ENCODE data around the gene PATL1. TPM values are rescaled to one million over a fixed set of nuclear protein-coding genes. Genes with fewer than 3 reads are reported as not detected.
"Not testable (repeated sequence)": the region's sequence is repeated elsewhere in the genome, so short reads cannot be mapped to it uniquely, and the experiment has no call there.

Gene PATL1, protein sequence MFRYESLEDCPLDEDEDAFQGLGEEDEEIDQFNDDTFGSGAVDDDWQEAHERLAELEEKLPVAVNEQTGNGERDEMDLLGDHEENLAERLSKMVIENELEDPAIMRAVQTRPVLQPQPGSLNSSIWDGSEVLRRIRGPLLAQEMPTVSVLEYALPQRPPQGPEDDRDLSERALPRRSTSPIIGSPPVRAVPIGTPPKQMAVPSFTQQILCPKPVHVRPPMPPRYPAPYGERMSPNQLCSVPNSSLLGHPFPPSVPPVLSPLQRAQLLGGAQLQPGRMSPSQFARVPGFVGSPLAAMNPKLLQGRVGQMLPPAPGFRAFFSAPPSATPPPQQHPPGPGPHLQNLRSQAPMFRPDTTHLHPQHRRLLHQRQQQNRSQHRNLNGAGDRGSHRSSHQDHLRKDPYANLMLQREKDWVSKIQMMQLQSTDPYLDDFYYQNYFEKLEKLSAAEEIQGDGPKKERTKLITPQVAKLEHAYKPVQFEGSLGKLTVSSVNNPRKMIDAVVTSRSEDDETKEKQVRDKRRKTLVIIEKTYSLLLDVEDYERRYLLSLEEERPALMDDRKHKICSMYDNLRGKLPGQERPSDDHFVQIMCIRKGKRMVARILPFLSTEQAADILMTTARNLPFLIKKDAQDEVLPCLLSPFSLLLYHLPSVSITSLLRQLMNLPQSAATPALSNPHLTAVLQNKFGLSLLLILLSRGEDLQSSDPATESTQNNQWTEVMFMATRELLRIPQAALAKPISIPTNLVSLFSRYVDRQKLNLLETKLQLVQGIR
- 10 to 100 TPM; 51.3 to 56.2 (median 52.1) TPM for total RNA-seq

DNA sequence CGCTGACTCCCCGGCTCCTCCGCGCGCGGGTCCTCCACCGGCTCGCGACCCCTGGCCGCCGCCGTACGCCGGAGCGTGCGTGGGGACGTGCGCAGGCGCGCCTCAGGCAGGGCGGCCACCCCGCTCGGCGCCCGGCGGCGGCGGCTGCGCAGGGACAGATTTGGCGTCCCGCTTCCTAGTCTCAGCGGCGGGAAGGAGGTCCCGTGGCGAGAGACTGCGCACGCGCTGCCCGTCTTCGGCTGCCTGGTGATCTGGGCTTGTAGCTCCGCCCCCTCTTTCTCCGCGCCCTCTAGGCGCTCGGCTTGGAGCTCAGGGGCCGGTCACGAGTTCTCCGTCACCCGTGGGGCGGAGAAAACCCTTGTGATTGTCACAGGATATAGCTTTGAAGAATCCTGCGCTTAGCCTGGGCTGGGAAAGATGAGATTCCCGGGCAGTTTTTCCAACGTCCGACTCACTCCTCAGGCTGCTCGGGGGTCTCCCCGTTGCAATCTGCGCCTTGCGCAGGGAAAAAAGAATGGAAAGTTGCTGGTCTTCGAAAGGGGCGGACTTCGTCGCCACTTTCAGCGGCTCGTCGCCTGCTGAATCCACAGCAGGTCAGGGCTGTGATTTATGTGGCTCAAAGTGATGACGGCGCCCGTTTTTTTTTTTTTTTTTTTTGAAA lies at the start of gene PATL1:
TSS of gene PATL1 (minus strand) at position 88 of the 661 bp plus-strand sequence. CDS start 142 bp downstream, outside the sequence.
- Mint-ChIP-seq H3K9me3 (no peaks in the 10 kb centered on the region), H3K27me3 (ENCODE audit: low read depth) (no peaks in the 10 kb centered on the region), H3K36me3 (ENCODE audit: insufficient read depth) (peaks cover 9% of the 10 kb centered on the region), H3K4me1 (ENCODE audit: low read depth) (peaks cover 37% of the 10 kb centered on the region), H3K4me3 (peak within 1 kb of the TSS; percentile 92)
- DNase-seq: peak; percentile 98
- peak; percentile 89 to 91 for ATAC-seq

DNA sequence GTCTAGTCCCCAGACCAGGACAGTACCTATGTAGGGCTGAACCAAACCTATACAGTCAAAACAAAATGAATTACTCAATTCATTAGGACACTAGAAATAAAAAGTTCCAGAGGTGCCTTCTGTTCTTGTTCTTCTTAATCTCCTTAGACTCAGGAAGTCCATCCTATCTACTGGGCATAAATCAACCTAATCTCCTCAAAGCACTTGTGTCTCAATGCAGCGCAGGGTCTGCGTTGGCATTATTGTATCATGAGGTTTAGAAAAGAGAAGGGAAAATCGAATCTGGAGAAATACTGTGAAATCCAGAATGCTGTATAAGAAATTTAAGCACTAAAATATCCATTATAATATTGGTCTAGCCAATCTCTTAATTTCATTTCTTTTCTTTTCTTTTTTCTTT lies 47.2 kb upstream of the PATL1 start:
- peaks cover 29% of the 10 kb centered on the region for H3K27me3 Mint-ChIP-seq (ENCODE audit: low read depth)
- DNase-seq (no peak), ATAC-seq (no peak)
- no peaks in the 10 kb centered on the region for H3K9me3 Mint-ChIP-seq
- no peaks in the 10 kb centered on the region for H3K4me1 Mint-ChIP-seq (ENCODE audit: low read depth)
- H3K36me3 Mint-ChIP-seq (ENCODE audit: insufficient read depth): no peaks in the 10 kb centered on the region
- no peak overlapping the region for H3K4me3 Mint-ChIP-seq

DNA sequence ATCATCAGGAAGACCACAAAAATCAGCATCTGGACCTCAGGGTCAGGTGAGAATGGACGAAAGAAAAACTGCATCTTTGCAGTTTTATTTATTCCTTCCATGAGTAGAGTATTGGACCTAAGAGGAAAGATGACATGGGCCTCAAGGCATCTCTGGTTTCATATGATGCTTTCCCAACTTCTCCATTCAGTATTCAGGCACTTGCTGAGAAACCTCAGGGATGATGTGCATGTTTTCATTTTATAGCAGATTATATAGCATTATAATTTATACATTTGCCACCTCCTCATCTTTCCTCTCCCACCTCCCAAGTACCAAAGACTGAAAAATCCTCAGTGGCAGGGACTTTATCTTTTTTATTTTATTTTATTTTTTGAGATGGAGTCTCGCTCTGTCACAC lies 44.9 kb upstream of the PATL1 start, which contains the start of gene OR10V1:
TSS of gene OR10V1 (minus strand) at position 101 of the 400 bp plus-strand sequence. CDS start at position 101, 0 bp downstream.
- no peak for DNase-seq
- H3K9me3 Mint-ChIP-seq: no peaks in the 10 kb centered on the region
- no peak for ATAC-seq

DNA sequence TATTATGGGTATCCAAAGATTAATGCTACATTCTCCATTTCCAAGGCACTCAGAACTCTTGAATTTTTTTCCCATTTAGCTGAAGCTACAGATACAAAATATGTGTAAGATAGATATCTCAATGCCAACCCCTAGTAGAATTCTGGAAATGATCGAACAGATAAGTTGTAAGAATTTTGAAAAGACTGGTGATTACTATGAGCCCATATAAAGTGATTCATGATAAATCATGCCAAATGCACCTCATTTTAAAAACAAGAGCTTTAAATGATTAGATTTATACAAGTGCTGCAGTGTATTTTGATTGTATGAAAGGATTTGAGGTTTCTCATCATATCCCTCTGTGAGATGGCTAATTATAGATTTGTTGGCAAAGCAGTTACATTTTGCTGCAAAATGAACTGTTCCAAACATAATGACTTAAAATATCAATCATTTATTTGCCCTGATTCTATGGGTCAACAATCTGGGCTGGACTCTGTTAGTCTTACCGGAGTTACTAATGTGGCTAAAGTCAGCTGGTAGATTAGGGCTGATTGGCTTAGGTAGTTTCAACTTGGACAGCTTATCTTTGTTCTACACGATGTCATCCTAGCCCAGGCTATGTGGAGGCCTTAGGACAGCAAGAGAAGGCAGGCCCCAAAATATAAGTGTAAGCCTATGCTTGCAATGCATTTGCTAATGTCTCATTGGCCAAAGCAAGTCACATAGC lies 41.5 kb upstream of the PATL1 start:
- no peaks in the 10 kb centered on the region for H3K4me1 Mint-ChIP-seq (ENCODE audit: low read depth)
- no peak for ATAC-seq
- no peak for DNase-seq

More for the DNA sequence above, 44.9 kb upstream of the PATL1 start, which contains the start of gene OR10V1:
- Mint-ChIP-seq H3K4me3 (no peak within 1 kb of the TSS), H3K27me3 (ENCODE audit: low read depth) (peaks cover 23% of the 10 kb centered on the region), H3K36me3 (ENCODE audit: insufficient read depth) (no peaks in the 10 kb centered on the region), H3K4me1 (ENCODE audit: low read depth) (no peaks in the 10 kb centered on the region)

DNA sequence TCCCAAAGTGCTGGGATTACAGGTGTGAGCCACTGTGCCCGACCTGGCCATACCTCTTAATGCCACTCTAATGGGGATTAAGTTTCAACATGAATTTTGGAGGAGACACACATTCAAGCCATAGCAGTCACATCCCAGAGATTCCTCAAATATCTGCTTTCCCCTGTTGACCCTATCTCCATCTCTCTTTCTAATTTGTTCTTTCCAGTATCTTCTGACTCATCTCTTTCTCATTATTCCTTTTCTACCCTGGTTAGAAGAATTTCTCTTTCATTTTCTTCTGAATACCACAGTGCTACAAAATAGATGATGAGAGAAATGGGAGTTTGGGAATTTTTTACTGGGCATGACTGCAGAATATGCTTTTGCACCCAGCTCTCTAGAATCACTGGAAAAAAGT lies 39.7 kb upstream of the PATL1 start:
- no peak overlapping the region for H3K4me3 Mint-ChIP-seq
- no peaks in the 10 kb centered on the region for H3K36me3 Mint-ChIP-seq (ENCODE audit: insufficient read depth)
- DNase-seq: no peak
- H3K4me1 Mint-ChIP-seq (ENCODE audit: low read depth): no peaks in the 10 kb centered on the region
- peaks cover 25% of the 10 kb centered on the region for H3K27me3 Mint-ChIP-seq (ENCODE audit: low read depth)
- no peak for ATAC-seq
- no peaks in the 10 kb centered on the region for H3K9me3 Mint-ChIP-seq

More for the DNA sequence above, 41.5 kb upstream of the PATL1 start:
- Mint-ChIP-seq H3K4me3 (no peak overlapping the region), H3K9me3 (no peaks in the 10 kb centered on the region), H3K27me3 (ENCODE audit: low read depth) (peaks cover 28% of the 10 kb centered on the region), H3K36me3 (ENCODE audit: insufficient read depth) (no peaks in the 10 kb centered on the region)

DNA sequence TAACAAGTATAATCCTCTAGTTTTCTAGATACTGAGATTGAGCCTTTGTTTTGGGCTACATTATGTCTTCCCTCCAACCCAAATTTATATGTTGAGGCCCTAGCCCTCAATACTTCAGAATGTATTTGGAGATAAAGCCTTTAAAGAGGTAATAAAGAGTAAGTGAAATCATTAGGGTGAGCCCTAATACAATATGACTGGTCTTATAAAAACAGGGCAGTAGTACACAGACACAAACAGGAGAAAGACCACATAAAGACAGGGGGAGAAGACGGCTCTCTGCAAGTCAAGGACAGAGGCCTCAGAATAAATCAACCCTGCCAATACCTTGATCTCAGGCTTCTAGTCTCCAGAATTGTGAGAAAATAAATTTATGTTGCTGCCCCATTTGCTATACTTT lies 38.5 kb upstream of the PATL1 start:
- H3K9me3 Mint-ChIP-seq: no peaks in the 10 kb centered on the region
- ATAC-seq (no peak), DNase-seq (no peak)
- H3K36me3 Mint-ChIP-seq (ENCODE audit: insufficient read depth): no peaks in the 10 kb centered on the region
- no peak overlapping the region for H3K4me3 Mint-ChIP-seq
- no peaks in the 10 kb centered on the region for H3K4me1 Mint-ChIP-seq (ENCODE audit: low read depth)
- peaks cover 28% of the 10 kb centered on the region for H3K27me3 Mint-ChIP-seq (ENCODE audit: low read depth)

DNA sequence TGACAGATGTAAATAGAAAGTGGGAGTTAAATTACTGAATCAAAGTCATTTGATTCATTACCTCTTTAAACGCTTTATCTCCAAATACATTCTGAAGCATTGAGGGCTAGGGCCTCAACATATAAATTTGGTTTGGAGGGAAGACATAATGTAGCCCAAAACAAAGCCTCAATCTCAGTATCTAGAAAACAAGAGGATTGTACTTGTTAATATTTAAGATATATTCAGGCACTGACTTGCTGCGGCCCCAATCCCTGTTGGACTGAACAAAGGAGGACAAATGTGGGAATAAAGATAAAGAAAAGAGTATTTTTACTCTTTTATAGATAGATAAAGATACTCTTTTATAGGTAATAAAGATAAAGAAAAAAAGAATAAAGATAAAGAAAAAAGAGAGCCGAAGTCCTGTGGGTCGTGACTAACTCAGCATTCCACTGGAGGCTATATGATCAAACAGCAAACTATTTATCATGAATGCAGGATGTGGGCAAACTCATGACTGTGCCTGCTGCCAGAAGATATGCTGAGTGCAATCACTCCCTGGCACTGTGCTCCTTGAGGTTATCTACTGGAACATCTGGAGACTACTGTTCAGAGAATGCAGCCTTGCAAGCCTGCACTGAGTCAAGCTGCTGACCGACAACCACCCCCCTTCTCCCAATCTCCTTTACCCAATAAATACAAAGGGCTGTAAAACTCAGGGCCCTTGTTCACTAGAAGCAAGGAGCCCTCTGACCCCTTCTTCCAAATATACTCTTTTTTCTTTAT lies 37.9 kb upstream of the PATL1 start:
- Mint-ChIP-seq H3K4me1 (ENCODE audit: low read depth) (no peaks in the 10 kb centered on the region), H3K36me3 (ENCODE audit: insufficient read depth) (no peaks in the 10 kb centered on the region), H3K27me3 (ENCODE audit: low read depth) (peaks cover 31% of the 10 kb centered on the region), H3K9me3 (no peaks in the 10 kb centered on the region), H3K4me3 (no peak overlapping the region)
- DNase-seq (no peak), ATAC-seq (no peak)

DNA sequence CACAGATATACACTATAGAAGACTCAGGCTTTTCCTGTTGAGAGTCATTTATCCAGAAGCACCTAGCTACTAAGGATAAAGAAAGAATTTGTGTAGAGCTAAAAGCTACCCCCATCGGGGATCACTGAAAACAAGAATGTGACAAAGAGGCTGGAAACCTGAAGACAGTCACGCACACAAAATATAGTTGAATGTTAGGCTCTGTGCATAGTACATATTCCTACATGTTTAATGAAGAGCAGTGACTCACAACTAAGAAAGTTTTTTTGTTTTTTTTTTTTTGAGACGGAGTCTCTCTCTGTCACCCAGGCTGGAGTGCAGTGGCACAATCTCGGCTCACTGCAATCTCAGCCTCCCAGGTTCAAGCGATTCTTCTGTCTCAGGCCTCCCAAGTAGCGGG lies 36.5 kb upstream of the PATL1 start:
- Mint-ChIP-seq H3K4me3 (no peak overlapping the region), H3K36me3 (ENCODE audit: insufficient read depth) (no peaks in the 10 kb centered on the region), H3K27me3 (ENCODE audit: low read depth) (peaks cover 31% of the 10 kb centered on the region), H3K9me3 (no peaks in the 10 kb centered on the region), H3K4me1 (ENCODE audit: low read depth) (no peaks in the 10 kb centered on the region)
- no peak for DNase-seq
- no peak for ATAC-seq

DNA sequence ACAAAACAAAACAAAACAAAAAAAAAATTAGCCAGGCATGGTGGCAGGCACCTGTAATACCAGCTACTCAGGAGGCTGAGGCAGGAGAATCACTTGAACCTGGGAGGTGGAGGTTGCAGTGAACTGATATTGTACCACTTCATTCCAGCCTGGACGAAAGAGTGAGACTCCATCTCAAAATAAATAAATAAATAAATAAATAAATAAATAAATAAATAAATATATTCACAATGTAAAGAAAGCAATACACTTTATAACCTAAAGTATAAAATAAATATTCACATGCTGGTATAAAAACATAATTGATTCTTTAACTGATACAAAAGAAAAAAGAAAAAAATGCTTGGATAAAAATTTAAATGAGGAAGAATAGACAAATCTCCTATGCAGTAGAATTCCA lies 34.7 kb upstream of the PATL1 start:
- H3K4me3 Mint-ChIP-seq; ATAC-seq; DNase-seq; H3K4me1 Mint-ChIP-seq (ENCODE audit: low read depth); H3K9me3 Mint-ChIP-seq; H3K36me3 Mint-ChIP-seq (ENCODE audit: insufficient read depth): not testable (repeated sequence)
- peaks cover 26% of the 10 kb centered on the region for H3K27me3 Mint-ChIP-seq (ENCODE audit: low read depth)

DNA sequence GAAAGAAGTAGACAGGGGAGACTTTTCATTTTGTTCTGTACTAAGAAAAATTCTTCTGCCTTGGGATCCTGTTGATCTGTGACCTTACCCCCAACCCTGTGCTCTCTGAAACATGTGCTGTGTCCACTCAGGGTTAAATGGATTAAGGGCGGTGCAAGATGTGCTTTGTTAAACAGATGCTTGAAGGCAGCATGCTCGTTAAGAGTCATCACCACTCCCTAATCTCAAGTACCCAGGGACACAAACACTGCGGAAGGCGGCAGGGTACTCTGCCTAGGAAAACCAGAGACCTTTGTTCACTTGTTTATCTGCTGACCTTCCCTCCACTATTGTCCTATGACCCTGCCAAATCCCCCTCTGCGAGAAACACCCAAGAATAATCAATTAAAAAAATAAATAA lies 31.3 kb upstream of the PATL1 start:
- not testable (repeated sequence) for H3K27me3 Mint-ChIP-seq (ENCODE audit: low read depth); H3K9me3 Mint-ChIP-seq; ATAC-seq; H3K4me1 Mint-ChIP-seq (ENCODE audit: low read depth); H3K36me3 Mint-ChIP-seq (ENCODE audit: insufficient read depth); DNase-seq; H3K4me3 Mint-ChIP-seq

DNA sequence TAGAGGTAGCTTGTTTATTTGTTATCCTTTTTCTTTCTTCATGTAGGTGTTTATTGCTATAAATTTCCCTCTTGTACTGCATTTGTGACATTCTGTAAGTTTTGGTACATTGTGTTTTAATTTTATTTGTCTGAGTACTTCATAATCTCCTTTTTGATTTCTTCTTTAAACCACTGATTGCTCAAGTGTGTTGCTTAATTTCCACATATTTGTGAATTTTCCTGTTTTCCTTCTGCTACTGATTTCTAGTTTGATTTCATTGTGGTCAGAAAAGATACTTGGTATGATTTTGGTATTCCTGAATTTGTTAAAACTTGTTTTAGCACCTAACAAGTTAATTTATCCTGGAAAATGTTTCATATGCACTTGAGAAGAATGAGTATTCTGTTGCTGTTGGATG lies 29.7 kb upstream of the PATL1 start:
- DNase-seq (no peak), ATAC-seq (no peak)
- H3K36me3 Mint-ChIP-seq (ENCODE audit: insufficient read depth): no peaks in the 10 kb centered on the region
- H3K4me1 Mint-ChIP-seq (ENCODE audit: low read depth): no peaks in the 10 kb centered on the region
- H3K4me3 Mint-ChIP-seq: no peak overlapping the region
- H3K27me3 Mint-ChIP-seq (ENCODE audit: low read depth): peaks cover 12% of the 10 kb centered on the region
- H3K9me3 Mint-ChIP-seq: peaks cover 6% of the 10 kb centered on the region

DNA sequence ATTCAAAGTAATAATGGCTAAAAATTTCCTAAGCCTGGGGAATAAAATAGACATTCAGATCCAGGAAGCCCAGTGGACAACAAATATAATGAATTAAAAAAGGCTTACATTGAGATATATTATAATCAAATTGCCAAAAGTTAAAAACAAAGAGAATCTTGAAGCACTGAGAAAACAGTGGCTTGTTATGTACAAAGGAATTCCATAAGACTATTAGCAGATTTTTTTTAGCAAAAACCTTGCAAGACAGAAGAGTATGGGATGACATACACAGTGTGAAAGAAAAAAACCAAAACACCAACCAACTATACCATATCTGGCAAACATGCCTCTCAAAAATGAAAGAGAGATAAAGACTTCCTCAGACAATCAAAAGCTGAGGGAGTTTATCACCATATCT lies 24.1 kb upstream of the PATL1 start:
- DNase-seq (no peak), ATAC-seq (no peak)
- H3K4me3 Mint-ChIP-seq: no peak overlapping the region
- peaks cover 18% of the 10 kb centered on the region for H3K9me3 Mint-ChIP-seq
- no peaks in the 10 kb centered on the region for H3K4me1 Mint-ChIP-seq (ENCODE audit: low read depth)
- no peaks in the 10 kb centered on the region for H3K36me3 Mint-ChIP-seq (ENCODE audit: insufficient read depth)
- peaks cover 24% of the 10 kb centered on the region for H3K27me3 Mint-ChIP-seq (ENCODE audit: low read depth)

DNA sequence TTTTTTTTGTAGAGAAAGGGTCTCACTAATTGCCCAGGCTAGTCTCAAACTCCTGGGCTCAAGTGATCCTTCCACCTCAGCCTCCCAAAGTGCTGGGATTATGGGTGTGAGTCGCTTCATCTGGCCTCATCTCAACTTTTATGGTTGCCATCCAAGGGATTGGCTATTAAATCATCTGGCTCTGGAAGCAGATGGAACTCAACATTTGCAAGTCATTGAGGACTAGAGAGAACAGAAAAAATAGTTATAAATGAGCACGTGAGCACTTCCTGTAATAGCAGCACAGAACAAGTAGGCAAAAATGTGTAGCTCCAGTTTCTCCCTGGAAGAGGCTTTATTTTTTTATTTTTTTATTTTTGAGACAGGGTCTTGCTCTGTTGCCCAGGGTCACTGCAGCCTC lies 22.3 kb upstream of the PATL1 start:
- H3K27me3 Mint-ChIP-seq (ENCODE audit: low read depth): peaks cover 26% of the 10 kb centered on the region
- DNase-seq (no peak), ATAC-seq (no peak)
- no peaks in the 10 kb centered on the region for H3K4me1 Mint-ChIP-seq (ENCODE audit: low read depth)
- H3K4me3 Mint-ChIP-seq: no peak overlapping the region
- H3K36me3 Mint-ChIP-seq (ENCODE audit: insufficient read depth): no peaks in the 10 kb centered on the region
- H3K9me3 Mint-ChIP-seq: peaks cover 18% of the 10 kb centered on the region

Data from activated T-cell treated with anti-CD3 and anti-CD28 coated beads, Interleukin-2, amount 50 U/mL, for 4 hours (primary cell).